Measurements from ENCODE around the gene TMEM259.

TMEM259 gene

DNA sequence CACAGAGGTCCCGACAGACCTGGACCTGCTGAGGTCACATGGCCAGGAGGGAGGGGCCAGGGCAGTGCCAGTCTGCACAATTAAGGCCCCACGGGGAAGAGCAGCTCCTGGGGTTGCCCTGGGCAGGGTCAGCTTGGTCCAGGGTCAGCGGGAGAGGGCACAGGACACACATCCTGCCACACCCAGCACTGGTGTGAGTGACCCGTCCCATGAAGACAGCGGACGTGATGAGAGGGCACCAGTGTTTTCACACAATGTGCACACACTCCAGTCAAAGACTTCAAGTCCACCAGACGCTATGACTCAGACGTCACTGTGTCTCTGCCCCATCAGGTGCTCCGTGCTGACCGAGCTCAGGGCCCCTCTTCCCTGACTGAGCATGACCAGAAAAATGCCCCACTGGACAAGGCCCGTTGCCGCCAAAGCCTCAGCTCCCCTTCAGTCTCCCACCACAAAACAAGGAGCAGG, 4.2 kb downstream of the TMEM259 start:
- DNase-seq (ENCODE audit: low spot score), result no peak

DNA sequence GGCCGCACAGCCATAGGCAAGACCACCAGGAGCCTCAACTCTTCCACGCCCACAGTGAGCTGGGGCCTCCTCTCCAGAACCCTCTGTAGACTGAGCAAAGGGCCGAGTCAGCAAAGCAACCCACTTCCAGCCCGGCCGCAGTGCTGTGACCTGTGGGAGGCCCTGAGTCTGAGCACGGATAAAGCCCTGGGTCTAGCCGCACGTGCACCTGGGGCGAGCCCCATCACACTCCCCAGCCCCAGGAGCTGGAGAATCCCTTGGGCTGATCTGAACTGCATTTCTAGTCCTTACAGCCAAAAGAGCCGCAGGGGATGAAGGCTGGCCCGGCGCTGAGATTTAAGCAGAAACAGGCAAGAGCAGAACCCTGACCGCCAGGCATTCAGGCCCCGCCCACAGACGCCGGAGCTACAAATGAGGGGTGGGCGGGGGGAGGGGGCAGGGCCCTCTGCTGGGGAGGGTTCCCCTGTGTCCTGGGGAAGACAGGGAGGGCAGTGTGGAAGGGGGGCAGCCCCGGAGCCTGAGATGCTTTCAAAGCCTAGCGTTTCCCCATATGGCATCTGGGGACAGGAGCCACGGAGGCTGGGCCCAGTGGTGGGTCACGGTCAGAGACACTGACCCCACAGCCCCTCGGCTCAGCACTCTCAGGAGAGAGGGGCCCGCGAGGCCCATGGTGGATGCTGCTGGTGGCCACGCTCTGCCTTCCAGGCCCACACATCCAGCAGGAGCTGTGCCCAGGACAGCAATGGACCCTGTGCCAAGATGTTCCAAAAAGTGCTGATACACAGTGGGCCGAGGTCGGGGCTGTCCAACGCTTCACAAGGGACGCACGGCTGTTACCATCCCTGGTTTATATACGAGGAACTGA, 4.9 kb downstream of the TMEM259 start:
- no peak for DNase-seq (ENCODE audit: low spot score)

DNA sequence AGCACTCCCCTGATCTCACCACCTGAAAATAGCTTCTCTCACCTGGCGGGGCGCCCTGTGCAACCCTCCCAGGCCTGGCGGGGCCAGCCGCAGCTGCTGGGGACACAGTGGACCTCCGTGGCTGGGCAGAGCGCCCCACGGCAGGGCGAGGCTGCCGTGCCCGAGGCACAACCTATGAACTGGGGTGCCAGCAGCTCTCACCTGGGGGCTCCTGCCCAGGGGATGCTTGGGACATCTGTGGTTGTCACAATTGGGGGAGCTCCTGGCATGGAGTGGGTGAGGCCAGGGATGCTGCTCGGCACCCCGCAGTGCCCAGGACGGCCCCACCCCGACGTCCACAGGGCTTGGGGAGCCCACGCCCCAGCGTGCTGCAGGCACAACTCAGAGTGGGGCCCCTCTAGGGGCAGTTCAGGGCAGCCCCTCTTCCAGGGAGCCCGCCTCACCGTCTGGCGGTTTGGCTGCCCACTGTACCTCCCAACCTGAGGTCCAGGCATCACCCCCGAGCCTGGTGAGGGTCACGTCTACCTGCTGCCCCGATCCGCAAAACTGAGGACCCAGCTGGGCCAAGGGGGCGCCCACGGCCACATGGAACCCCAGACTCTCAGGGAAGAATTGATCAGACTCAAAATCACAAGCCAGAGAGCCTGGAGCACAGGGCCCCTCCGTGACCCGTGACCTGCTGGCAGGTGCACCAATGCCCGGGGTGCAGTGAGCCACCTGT, 5.7 kb downstream of the TMEM259 start:
- no peak for DNase-seq (ENCODE audit: low spot score)

DNA sequence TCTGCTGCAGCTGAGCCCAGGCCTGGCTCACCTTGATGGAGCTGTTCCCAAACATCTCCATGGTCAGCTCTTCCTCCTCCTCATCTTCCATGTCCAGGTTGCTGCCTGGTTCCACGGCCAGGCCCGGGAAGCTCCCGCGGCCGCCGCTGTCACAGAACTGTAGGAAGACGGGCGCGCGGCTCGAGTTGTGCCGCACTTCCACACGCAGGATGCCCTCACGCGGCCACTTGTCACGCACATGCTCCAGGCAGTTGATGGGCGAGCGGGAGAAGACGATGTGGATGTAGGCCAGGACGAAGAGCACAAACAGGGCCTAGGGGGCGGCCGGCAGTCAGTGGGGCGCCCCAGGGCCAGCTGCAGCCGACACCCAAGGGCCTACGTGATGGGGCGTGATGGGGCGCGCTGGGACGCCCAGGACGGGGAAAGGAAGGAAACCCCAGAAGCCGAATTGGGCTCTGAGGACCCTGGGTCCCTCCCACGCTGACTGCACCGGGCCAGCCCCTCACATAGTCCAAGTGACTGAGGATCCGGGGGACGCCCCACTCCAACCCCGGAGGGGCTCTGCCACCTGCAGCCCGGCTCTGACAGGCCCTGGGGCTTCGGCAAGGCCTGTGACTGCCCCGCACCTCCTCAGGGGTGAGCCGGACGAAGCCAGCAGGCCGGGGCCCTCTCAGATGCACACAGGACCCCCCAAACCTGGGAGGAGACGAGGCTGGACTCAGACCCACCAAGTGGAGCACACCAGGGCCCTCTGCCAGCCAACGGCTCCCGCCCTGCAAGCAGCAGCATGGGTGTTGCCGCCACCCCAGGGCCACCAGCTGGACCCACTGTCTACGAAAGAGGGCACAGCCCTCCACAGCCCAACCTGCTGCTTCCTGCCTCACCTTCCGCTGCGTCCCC, 6.5 kb downstream of the TMEM259 start:
- no peak for DNase-seq (ENCODE audit: low spot score)

DNA sequence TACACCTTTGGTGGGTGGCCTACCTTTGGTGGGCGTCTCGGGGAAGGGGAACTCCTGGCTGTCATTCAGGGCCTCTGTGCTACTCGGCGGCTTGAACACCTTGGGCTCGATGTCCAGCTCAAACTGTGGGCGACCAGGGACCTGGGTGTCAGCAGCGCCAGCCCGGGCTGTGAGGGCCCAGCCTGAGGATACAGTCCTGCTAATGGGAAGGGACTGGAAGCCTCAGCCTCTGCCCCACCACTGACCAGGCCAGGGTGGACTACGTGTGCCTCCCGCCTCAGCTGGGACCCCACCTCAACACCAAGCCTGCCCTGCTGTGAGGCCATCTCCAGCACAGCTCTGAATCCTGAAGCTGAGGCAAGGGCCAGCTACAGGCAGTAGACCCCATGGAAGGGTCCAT, 7.7 kb downstream of the TMEM259 start:
- no peak for DNase-seq (ENCODE audit: low spot score)

DNA sequence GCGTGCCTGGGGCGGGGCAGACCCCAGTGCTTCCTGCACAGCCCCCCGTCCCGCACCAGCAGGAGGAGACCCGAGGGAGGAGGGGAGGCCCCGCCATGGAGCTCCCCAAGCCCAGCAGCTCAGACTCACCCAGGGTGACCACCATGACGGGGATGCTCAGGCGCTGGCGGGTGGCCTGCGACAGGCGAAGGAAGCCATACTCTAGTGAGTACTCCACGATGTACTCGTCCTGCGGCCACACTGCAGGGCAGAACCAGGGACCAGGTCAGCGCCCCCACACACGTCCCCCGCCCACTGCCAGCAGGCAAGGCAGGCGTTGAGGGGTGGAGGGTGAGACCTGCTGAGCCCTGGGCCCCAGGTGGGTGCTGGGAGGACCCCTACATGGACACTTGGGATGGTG, 8.6 kb downstream of the TMEM259 start:
- no peak for DNase-seq (ENCODE audit: low spot score)

DNA sequence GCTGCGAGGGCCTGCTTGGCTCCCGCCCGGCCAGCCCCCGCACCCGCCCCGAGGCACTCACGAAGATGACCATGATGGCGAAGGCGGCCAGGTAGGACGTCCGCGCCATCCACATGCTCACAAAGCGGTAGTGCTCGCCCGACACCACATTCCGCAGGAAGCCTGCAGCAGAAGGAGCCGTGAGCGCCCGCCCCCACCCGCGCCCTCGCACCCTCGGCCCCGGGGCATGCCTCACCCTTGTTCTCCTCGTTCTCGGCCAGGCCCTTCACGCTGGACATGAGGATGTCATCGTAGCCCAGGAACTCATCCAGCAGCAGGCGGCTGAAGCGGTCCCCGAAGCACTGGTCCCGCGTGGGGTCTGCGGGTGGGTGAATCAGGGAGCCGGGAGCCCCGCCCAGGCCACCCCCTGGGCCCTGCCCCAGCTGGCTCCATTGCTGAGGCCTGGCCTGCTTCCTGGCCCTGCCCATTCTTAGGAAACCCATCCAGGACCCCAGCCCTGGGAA, 9.0 kb downstream of the TMEM259 start:
- no peak for DNase-seq (ENCODE audit: low spot score)

DNA sequence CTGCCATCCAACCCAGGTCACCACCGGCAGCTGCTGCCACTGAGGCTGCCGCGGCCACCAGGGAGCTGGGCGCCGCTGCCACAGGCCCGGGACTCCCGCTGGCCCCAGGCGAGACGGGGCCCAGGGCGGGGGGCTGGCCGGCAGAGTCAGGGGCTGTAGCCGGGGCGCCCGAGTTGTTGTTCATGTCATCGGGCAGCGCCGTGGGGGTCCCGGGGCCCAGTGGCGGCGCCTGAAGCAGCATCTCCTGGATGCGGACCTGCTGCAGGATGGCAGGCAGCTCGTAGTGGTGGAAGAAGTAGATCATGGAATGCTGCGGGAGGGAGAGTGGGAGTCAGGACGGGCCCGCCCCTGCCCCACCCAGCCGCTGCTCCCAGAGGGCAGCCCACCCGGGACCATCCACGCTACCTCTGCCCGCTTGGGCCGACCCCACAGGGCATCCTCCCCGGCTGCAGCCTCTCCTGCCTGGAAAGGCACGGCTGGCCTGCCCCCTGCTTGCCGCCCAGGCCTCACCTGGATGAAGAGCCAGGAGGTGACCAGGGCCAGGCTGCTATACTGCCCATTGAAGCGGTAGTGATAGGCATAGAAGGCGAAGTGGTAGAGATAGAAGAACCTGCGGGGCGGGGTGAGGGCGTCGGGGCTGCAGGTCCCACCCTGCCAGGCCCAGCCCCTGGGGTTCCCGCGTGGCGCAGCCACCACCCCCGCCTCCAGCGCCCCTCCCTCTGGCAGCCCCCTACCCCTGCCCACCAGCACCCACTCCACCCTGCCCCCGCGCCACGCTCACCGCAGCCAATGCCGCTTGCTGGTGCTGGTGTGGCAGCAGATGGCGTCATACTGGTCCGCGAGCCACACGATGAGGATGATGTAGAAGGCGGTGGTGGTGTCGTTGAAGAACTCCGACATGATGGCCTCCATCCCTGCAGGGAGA, 10.1 kb downstream of the TMEM259 start:
- DNase-seq (ENCODE audit: low spot score), result no peak

DNA sequence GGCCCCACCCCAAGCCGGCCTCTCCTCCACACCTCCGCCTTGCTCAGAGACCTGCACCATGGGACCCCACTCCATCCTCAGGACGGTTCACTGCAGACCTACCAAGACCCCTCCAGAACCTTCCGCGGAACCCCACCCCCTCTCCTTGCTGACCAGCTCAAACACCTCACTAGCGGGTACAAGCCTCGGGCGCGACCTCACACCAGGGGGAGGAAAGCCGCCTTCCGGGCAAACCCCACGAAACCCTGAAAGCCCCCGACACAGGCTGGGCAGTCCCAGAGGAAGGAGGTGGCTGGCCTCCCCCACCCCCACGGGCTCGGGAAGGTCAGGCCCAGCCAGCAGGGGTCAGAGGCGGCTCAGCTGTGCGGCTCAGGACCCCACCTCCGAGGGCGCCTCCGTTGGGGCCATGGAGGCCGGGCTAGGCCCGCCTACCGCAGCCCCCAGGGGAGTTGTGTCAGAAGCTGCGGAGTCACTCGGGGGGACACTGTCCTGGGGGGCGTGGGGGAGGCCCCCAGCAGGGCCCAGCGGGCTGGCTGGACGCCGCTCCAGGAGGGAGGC, 10.9 kb downstream of the TMEM259 start:
- DNase-seq (ENCODE audit: low spot score), result no peak

DNA sequence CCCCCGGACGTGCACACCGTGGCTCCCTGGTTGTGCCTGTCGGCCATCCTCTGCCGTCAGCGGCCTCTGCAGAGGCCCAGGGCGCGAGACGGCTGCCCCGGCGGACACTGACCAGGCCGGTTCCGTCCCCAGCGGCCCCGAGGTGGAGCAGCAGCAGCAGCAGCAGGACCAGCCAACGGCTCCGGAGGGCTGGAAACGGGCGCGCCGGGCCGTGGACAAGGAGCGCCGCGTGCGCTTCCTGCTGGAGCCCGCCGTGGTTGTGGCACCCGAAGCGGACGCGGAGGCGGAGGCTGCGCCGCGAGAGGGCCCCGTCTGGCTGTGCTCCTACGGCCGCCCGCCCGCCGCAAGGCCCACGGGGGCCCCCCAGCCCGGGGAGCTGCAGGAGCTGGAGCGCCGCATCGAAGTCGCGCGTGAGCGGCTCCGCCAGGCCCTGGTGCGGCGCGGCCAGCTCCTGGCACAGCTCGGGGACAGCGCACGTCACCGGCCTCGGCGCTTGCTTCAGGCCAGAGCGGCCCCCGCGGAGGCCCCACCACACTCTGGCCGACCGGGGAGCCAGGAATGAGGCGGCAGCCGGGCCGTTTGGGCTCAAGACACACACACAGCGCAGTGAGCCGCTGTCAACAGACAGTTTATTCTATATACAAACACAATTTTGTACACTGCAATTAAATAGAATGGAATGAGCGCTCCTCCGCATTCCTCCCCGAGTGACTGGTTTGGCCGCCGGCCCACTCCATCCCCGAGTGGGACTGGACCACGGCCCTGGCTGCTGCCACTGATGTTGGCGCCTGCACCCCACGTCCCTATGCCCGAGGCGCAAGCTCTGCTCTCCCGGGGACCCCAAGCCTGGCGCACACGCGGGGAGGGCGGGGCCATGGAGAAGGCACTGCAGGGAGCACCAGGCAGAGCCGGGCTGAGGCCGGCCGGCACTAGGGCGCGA, 11.6 kb downstream of the TMEM259 start:
- no peak for DNase-seq (ENCODE audit: low spot score)

DNA sequence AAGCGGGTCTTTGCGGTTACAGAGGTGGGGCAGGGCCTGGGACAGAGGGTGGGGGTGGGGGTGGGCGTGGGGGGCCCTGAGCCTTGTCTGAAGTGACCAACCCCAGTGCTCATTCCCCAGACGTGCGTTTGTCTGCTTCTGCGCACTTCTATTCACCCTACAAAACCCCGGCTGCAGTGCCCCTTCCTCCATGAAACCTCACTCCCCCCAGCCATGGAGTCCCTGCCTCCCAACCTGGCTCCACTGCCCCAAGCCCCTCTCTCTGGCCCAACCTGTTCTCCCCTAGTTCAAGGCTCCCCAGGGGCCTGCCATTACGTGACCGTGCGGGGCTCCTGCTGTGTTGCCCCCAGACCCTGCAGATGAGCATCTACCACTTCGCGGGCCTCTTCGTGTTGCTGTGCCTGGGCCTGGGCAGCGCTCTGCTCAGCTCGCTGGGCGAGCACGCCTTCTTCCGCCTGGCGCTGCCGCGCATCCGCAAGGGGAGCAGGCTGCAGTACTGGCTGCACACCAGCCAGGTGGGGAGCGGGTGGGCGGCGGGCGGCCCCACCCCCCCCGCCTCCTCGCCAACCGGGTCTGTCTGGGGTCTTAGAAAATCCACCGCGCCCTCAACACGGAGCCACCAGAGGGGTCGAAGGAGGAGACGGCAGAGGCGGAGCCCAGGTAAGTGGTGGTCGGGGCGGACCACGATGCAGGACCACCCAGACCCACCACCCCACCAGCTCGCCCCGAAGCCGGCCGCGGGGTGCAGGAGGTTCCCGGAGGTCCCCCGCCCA, 12.5 kb downstream of the TMEM259 start:
- DNase-seq (ENCODE audit: low spot score), result no peak

DNA sequence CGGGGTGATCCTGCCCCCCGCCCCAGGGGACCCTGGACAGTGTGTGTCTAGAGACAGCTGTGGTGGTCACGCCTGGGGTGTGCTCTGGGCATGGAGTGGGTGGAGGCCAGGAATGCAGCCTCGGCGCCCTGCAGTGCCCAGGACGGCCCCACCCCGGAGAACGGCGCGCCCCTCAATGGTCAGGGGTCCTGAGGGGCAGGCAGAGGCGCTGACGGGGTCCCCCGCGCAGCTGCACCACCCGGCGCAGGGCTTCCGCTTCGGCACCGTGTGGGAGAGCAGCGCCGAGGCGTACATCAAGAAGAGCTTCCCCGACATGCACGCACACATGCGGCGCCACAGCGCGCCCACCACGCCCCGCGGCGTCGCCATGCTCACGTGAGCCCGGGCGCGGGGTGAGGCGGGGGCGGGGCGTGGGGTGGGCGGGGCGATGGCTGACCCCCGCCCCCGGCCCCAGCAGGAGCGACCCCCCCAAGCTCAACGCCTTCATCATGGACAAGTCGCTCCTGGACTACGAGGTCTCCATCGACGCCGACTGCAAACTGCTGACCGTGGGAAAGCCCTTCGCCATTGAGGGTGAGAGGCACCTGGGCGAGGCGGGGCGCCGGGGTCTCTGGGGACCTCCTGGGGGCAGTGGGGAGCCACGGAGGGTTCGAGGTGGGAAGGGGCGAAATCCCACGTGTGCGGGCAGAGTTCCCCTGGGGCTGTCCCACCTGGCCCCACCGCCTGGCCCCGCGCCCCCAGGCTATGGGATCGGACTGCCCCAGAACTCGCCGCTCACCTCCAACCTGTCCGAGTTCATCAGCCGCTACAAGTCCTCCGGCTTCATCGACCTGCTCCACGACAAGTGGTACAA, 13.3 kb downstream of the TMEM259 start:
- no peak for DNase-seq (ENCODE audit: low spot score)

DNA sequence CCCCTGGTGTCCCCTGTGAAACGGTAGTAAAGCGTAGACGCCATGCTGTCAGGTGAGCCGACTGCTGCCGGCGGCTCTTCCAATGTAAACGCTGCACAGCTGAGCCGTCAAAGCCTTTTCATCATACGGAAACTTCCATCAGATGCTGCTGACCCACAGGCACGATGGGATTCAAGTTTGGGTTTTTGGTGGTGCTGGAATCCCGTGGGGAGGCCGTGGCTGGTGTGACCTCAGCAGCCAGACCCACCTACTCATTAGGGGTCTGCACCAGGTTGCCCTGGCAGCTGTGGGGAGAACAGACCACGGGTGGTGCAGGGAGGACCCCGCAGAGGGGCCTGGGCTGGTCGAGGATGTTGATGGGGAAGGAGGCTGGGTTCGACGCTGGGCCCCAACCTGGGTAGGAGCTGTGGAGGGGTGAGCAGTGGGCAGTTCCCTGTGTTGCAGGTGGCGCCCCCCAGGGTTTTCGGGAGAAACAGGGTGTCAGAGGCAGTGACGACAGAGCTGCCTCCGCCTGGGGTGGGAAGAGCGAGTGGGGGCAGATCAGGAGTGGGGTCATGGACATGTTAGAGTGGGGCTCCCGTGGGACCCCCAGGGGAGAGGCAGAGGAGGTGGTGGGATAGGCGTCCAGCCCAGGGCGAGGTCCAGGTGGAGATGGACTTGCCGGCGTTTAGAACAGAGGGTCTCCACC, 14.1 kb downstream of the TMEM259 start:
- DNase-seq (ENCODE audit: low spot score), result no peak

DNA sequence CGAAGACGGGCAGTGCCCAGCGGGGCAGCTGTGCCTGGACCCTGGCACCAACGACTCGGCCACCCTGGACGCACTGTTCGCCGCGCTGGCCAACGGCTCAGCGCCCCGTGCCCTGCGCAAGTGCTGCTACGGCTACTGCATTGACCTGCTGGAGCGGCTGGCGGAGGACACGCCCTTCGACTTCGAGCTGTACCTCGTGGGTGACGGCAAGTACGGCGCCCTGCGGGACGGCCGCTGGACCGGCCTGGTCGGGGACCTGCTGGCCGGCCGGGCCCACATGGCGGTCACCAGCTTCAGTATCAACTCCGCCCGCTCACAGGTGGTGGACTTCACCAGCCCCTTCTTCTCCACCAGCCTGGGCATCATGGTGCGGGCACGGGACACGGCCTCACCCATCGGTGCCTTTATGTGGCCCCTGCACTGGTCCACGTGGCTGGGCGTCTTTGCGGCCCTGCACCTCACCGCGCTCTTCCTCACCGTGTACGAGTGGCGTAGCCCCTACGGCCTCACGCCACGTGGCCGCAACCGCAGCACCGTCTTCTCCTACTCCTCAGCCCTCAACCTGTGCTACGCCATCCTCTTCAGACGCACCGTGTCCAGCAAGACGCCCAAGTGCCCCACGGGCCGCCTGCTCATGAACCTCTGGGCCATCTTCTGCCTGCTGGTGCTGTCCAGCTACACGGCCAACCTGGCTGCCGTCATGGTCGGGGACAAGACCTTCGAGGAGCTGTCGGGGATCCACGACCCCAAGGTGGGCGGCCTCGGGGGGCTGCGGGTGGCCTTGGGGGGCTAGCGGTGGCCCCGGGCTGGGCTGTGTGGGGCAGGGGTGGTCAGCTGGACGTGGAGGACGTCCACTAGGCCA, 15.9 kb downstream of the TMEM259 start:
- no peak for DNase-seq (ENCODE audit: low spot score)

DNA sequence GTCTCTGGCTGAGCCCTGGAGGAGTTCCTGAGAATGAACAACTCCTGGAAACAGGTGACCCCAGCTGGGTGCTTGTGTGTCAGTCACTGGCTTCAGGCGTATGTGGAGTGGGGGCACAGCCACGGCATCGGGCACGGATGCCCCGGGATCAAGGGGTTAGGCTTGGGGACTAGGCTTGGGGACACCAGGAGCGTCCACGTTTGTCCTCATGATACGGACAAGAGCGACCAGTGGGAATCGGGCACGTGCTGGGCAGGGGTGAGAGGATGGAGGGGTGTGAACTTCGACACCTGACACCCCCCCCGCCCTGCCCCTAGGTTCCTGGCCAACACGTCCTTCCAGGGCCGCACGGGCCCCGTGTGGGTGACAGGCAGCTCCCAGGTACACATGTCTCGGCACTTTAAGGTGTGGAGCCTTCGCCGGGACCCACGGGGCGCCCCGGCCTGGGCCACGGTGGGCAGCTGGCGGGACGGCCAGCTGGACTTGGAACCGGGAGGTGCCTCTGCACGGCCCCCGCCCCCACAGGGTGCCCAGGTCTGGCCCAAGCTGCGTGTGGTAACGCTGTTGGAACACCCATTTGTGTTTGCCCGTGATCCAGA, 16.6 kb downstream of the TMEM259 start:
- no peak for DNase-seq (ENCODE audit: low spot score)

DNA sequence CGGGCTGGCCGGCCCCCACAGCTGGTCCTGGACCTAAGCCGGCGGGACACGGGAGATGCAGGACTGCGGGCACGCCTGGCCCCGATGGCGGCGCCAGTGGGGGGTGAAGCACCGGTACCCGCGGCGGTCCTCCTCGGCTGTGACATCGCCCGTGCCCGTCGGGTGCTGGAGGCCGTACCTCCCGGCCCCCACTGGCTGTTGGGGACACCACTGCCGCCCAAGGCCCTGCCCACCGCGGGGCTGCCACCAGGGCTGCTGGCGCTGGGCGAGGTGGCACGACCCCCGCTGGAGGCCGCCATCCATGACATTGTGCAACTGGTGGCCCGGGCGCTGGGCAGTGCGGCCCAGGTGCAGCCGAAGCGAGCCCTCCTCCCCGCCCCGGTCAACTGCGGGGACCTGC, 17.6 kb downstream of the TMEM259 start:
- DNase-seq (ENCODE audit: low spot score), result no peak

Data from CD4-positive, alpha-beta T cell treated with Interleukin-15 for 4 hours (primary cell).